Breast epithelium (tissue), 4 donors: ENCODE data around the gene ZMYND11. TPM values are rescaled to one million over a fixed set of nuclear protein-coding genes. Genes with fewer than 3 reads are reported as not detected.

Source experiments
- DNase-seq, 2 donors: peaks; one replicate each; pipeline ENCODE4 v3.0.0-alpha.2; 2019; ENCODE audit warnings: low spot score in 2 of 2
- H3K27ac ChIP-seq, 2 donors: fragments of 200-600 bp; sonication (generic) in 1 of 2; one replicate each; pipeline ENCODE4 v1.5.1; 2016 to 2019; ENCODE audit warnings: mild to moderate bottlenecking in 1 of 2
- H3K27me3 ChIP-seq, 2 donors: fragments of 200-600 bp; sonication (generic) in 1 of 2; one replicate each; pipeline versions ENCODE4 v1.5.1 to v1.6.0; 2017 to 2019; ENCODE audit warnings: control low read depth in 1 of 2, mild to moderate bottlenecking in 1 of 2
- H3K36me3 ChIP-seq: fragments of 200-600 bp; one replicate; pipeline ENCODE4 v1.5.1; 2019
- H3K4me1 ChIP-seq, 2 donors: fragments of 200-600 bp; sonication (generic); one replicate each; pipeline ENCODE4 v1.5.1; 2016 to 2019; ENCODE audit warnings: control low read depth in 1 of 2
- H3K4me3 ChIP-seq, 3 donors: fragments of 200-600 bp; sonication (generic); 1 replicate in 2 of 3; 2 replicates in 1 of 3; pipeline ENCODE4 v1.5.1; 2016 to 2019; ENCODE audit warnings: mild to moderate bottlenecking in 3 of 3, moderate library complexity in 2 of 3
- H3K9me3 ChIP-seq, 2 donors: fragments of 200-600 bp; sonication (generic) in 1 of 2; one replicate each; pipeline ENCODE4 v1.5.1; 2016 to 2019; ENCODE audit warnings: control low read depth in 1 of 2
- POLR2A ChIP-seq: fragments of 450-650 bp; IDR thresholded peaks from one replicate; pipeline ENCODE4 v1.6.1; 2016; ENCODE audit warnings: antibody characterized with exemption, mild to moderate bottlenecking, moderate library complexity
- POLR2AphosphoS5 ChIP-seq, 3 donors: sonication (generic); formaldehyde crosslinking; IDR thresholded peaks; one replicate each; pipeline ENCODE4 v1.6.1; 2017; ENCODE audit warnings: antibody characterized with exemption in 3 of 3
- intact Hi-C: fragments of 100-400 bp; cut with DNase I; formaldehyde crosslinking; loops from one replicate; pipeline ENCODE4 v1.15.1; 2023; ENCODE audit warnings: low total_unique reads
- total RNA-seq, 3 donors: library from RNA; depleted of rRNA; stranded (reverse); fragments of >200 nt; gene quantifications; one replicate each; pipeline ENCODE4 v1.1.0, GENCODE V29; 2016
- TF ChIP-seq, protein P1 (sequence below), 3 donors: fragments of 450-650 bp; IDR thresholded peaks; one replicate each; pipeline ENCODE4 v1.5.1; 2016 to 2017; ENCODE audit warnings: antibody characterized with exemption in 3 of 3, mild to moderate bottlenecking in 3 of 3, moderate library complexity in 3 of 3

ZMYND11 gene
- total RNA-seq, 3 donors from 2014 or later = 73.7 to 96.2 (median 83.7) TPM

DNA sequence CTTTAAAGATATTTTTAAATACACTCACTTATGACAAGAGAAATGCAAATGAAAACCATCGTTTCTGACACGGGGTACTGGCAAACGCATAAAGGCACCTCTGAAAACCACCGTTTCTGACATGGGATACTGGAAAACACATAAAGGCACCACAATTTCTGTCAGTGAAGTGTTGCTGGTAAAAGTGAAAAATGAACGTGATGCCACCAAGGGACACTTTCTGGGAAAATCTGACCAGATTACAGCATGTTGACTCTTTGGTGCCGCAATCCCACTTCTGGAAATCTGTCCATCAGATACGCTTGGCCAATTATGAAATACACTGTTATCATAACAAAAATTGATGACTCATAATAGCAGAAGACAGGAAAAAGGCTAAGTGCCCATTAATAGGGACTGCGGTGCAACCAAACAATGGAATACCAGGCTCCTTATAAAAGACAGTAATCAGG lies 131.7 kb downstream of the ZMYND11 start:
- Histone ChIP-seq H3K36me3 (no peaks in the 10 kb centered on the region), H3K4me1 (no peaks in the 10 kb centered on the region), H3K27me3 (no peaks in the 10 kb centered on the region), H3K27ac (no peak overlapping the region), H3K4me3 (no peak overlapping the region), H3K9me3 (no peaks in the 10 kb centered on the region)
- intact Hi-C loops = no loop called here
- DNase-seq = no peak
- TF ChIP-seq, protein P1, sequence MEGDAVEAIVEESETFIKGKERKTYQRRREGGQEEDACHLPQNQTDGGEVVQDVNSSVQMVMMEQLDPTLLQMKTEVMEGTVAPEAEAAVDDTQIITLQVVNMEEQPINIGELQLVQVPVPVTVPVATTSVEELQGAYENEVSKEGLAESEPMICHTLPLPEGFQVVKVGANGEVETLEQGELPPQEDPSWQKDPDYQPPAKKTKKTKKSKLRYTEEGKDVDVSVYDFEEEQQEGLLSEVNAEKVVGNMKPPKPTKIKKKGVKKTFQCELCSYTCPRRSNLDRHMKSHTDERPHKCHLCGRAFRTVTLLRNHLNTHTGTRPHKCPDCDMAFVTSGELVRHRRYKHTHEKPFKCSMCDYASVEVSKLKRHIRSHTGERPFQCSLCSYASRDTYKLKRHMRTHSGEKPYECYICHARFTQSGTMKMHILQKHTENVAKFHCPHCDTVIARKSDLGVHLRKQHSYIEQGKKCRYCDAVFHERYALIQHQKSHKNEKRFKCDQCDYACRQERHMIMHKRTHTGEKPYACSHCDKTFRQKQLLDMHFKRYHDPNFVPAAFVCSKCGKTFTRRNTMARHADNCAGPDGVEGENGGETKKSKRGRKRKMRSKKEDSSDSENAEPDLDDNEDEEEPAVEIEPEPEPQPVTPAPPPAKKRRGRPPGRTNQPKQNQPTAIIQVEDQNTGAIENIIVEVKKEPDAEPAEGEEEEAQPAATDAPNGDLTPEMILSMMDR (IDR thresholded peaks at IDR 0.05) = no peak
- TF ChIP-seq POLR2AphosphoS5 (IDR thresholded peaks at IDR 0.05) (no peak), POLR2A (no peak)

- H3K9me3 ChIP-seq = no peaks in the 10 kb centered on the region
- intact Hi-C loops = no loop called here
- TF ChIP-seq, protein P1 (IDR thresholded peaks at IDR 0.05) = no peak
- TF ChIP-seq POLR2AphosphoS5 (IDR thresholded peaks at IDR 0.05) (no peak), POLR2A (no peak)
- H3K4me1 ChIP-seq = no peaks in the 10 kb centered on the region
- no peak overlapping the region for H3K4me3 ChIP-seq
- no peak overlapping the region for H3K27ac ChIP-seq
- DNase-seq = no peak
- no peaks in the 10 kb centered on the region for H3K27me3 ChIP-seq
- no peaks in the 10 kb centered on the region for H3K36me3 ChIP-seq
These were observed 132.4 kb downstream of the ZMYND11 start for GRCh38 chr10:267705-268104.

DNA sequence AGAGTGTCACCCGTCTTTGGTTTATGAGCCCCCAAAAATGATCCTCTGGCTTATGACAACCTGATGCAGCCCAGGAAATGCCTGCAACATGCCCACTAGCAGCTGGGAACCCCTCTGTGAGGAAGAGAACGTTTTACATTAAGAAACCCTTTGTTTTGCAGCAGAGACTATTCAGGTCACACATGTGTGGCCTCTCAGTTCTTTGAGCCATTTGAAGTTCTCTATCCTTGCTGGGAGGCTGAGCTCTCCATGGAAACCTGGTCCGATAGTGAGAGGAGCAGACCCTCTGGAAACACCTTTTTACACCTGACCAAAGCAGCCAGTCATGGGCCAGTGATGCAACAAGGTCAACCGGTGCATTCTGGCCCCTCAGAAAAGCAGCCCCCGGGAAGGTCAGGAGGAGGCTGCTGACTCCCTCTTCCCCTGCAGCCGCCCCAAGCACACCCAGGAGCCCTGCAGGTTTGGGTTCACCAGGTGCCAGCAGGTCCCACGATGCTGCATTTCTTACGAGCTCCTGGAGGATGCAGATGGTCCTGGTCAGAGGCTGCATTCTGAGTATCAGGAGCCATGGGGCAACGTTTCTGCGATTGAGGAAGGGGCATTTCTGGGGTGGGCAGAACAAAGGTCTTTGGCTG lies 134.3 kb downstream of the ZMYND11 start:
- H3K4me3 ChIP-seq = no peak overlapping the region
- no peaks in the 10 kb centered on the region for H3K36me3 ChIP-seq
- intact Hi-C loops = no loop called here
- TF ChIP-seq, protein P1 (IDR thresholded peaks at IDR 0.05) = no peak
- no peak for TF ChIP-seq POLR2AphosphoS5 (IDR thresholded peaks at IDR 0.05)
- no peak for DNase-seq
- H3K4me1 ChIP-seq = no peaks in the 10 kb centered on the region
- H3K9me3 ChIP-seq = no peaks in the 10 kb centered on the region
- H3K27me3 ChIP-seq = no peaks in the 10 kb centered on the region
- H3K27ac ChIP-seq = no peak overlapping the region

GRCh38 chr10:271201-271600 lies 135.9 kb downstream of the ZMYND11 start:
- no peaks in the 10 kb centered on the region for H3K36me3 ChIP-seq
- no peak overlapping the region for H3K27ac ChIP-seq
- no peaks in the 10 kb centered on the region for H3K4me1 ChIP-seq
- DNase-seq = no peak
- H3K4me3 ChIP-seq = no peak overlapping the region
- intact Hi-C loops = no loop called here
- H3K9me3 ChIP-seq = no peaks in the 10 kb centered on the region
- no peaks in the 10 kb centered on the region for H3K27me3 ChIP-seq
- TF ChIP-seq POLR2A (no peak), POLR2AphosphoS5 (IDR thresholded peaks at IDR 0.05) (no peak)
- TF ChIP-seq, protein P1 (IDR thresholded peaks at IDR 0.05) = no peak

DNA sequence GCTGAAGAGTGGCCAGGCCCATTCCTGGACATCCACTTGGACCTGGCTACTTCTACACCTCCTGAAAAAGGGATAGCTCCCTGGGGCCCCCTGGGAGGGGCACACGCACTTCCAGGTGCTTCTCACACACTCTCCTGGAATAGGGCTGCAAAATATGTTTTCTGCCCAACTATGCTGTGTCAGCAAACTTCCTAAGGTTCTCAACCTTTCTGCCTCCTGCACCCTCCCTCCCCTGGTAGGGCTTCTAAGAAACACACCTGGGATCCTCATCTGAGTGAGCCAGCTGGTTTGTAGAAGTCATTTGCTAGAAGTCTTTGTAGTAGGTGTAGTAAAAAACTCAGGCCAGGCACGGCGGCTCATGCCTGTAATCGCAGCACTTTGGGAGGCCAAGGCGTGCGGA lies 136.5 kb downstream of the ZMYND11 start:
- Histone ChIP-seq H3K36me3 (no peaks in the 10 kb centered on the region), H3K4me3 (no peak overlapping the region), H3K4me1 (no peaks in the 10 kb centered on the region), H3K9me3 (no peaks in the 10 kb centered on the region), H3K27ac (no peak overlapping the region), H3K27me3 (no peaks in the 10 kb centered on the region)
- no peak for TF ChIP-seq POLR2A
- no peak for TF ChIP-seq POLR2AphosphoS5 (IDR thresholded peaks at IDR 0.05)
- TF ChIP-seq, protein P1 (IDR thresholded peaks at IDR 0.05) = no peak
- DNase-seq = no peak
- intact Hi-C loops = no loop called here
